Adipocyte (in vitro differentiated cells): ENCODE data around the gene GULP1.

ENCODE experiments used
- DNase-seq: peaks from one replicate; pipeline ENCODE4 v3.0.0-alpha.2; 2015; ENCODE audit warnings: low read depth
- H3K27me3 ChIP-seq: replicated peaks from 2 replicates; pipeline ENCODE4 v1.7.0; 2013; ENCODE audit warnings: mild to moderate bottlenecking, low read length, moderate library complexity; ENCODE audit not compliant: control insufficient read depth, insufficient read depth
- H3K36me3 ChIP-seq: 2 replicates; pipeline ENCODE4 v1.7.0; 2013; ENCODE audit warnings: low read length, mild to moderate bottlenecking, moderate library complexity; ENCODE audit not compliant: control insufficient read depth, insufficient read depth, severe bottlenecking
- H3K4me1 ChIP-seq: 2 replicates; pipeline ENCODE4 v1.7.0; 2013; ENCODE audit warnings: mild to moderate bottlenecking, low read length, moderate library complexity; ENCODE audit not compliant: control insufficient read depth, insufficient read depth
- H3K4me3 ChIP-seq: 2 replicates; pipeline ENCODE4 v1.7.0; 2013; ENCODE audit warnings: mild to moderate bottlenecking, low read length, moderate library complexity
- H3K9ac ChIP-seq: 2 replicates; pipeline ENCODE4 v1.7.0; 2013; ENCODE audit warnings: mild to moderate bottlenecking, low read length, moderate library complexity
- H3K9me3 ChIP-seq: 2 replicates; pipeline ENCODE4 v1.7.0; 2013; ENCODE audit warnings: mild to moderate bottlenecking, low read length, moderate library complexity; ENCODE audit not compliant: control insufficient read depth

The GULP1 gene

GRCh38 chr2:188406414-188406813 lies 114.7 kb downstream of the GULP1 start:
- Histone ChIP-seq H3K4me3 (no peak overlapping the region), H3K27me3 (no peaks in the 10 kb centered on the region), H3K36me3 (no peaks in the 10 kb centered on the region), H3K9ac (no peak overlapping the region), H3K4me1 (no peaks in the 10 kb centered on the region), H3K9me3 (peaks cover 10% of the 10 kb centered on the region)
- no peak for DNase-seq

GRCh38 chr2:188410504-188411235 lies 119.0 kb downstream of the GULP1 start:
- Histone ChIP-seq H3K36me3 (no peaks in the 10 kb centered on the region), H3K4me3 (no peak overlapping the region), H3K9me3 (peaks cover 10% of the 10 kb centered on the region), H3K4me1 (peaks cover 13% of the 10 kb centered on the region), H3K27me3 (no peaks in the 10 kb centered on the region), H3K9ac (no peak overlapping the region)
- DNase-seq = no peak

DNA sequence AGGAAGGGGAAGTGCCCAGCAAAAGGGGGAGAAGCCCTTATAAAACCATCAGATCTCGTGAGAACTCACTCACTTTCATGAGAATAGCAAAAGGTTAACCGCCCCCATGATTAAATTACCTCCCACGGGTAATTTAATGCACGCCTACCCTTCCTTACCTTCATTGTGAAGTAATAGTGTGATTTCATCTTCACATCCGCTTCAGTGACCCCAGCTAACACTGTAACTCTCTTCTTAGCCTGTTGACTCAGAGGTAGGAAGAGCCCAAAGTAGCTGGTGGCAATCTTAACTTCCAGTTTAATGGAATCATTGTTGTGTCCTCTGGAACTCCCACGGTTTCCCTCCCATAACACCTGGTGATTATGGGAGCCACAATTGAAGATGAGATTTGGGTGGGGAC lies 120.5 kb downstream of the GULP1 start:
- no peak overlapping the region for H3K9ac ChIP-seq
- H3K4me1 ChIP-seq = peaks cover 13% of the 10 kb centered on the region
- H3K27me3 ChIP-seq = no peaks in the 10 kb centered on the region
- peaks cover 3% of the 10 kb centered on the region for H3K9me3 ChIP-seq
- DNase-seq = no peak
- H3K36me3 ChIP-seq = no peaks in the 10 kb centered on the region
- H3K4me3 ChIP-seq = no peak overlapping the region

GRCh38 chr2:188414411-188414810 lies 122.7 kb downstream of the GULP1 start:
- peaks cover 13% of the 10 kb centered on the region for H3K4me1 ChIP-seq
- peak; percentile 71 for DNase-seq
- H3K9me3 ChIP-seq = no peaks in the 10 kb centered on the region
- H3K9ac ChIP-seq = no peak overlapping the region
- no peak overlapping the region for H3K4me3 ChIP-seq
- H3K27me3 ChIP-seq = no peaks in the 10 kb centered on the region
- no peaks in the 10 kb centered on the region for H3K36me3 ChIP-seq

- peak; percentile 55 for DNase-seq
- Histone ChIP-seq H3K9me3 (no peaks in the 10 kb centered on the region), H3K27me3 (no peaks in the 10 kb centered on the region), H3K4me3 (no peak overlapping the region), H3K4me1 (peaks cover 13% of the 10 kb centered on the region), H3K9ac (no peak overlapping the region), H3K36me3 (no peaks in the 10 kb centered on the region)
These were observed 123.4 kb downstream of the GULP1 start for GRCh38 chr2:188414869-188415753.

GRCh38 chr2:188415754-188416083 lies 124.0 kb downstream of the GULP1 start:
- no peaks in the 10 kb centered on the region for H3K9me3 ChIP-seq
- H3K4me3 ChIP-seq = no peak overlapping the region
- H3K9ac ChIP-seq = no peak overlapping the region
- no peaks in the 10 kb centered on the region for H3K36me3 ChIP-seq
- peak; percentile 7 for DNase-seq
- H3K27me3 ChIP-seq = no peaks in the 10 kb centered on the region
- H3K4me1 ChIP-seq = peaks cover 13% of the 10 kb centered on the region

DNA sequence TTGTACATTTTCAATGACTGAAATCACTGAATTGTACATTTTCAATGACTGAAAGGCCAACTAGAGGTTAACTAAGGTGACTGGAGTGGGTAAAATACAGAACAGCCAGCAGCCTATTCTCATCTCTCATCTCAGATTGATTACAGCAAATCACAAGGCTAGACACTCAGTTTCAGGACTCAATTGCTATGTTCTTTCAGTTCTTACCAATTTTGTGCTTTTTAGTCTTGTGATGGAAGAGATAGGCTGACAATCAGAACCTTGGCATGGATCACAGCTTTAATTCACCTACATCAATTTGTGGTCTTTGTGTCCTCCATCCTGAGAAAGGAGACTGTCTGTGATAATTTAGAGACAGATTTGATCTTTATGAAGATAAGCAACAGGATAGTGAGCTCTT lies 124.7 kb downstream of the GULP1 start:
- Histone ChIP-seq H3K27me3 (no peaks in the 10 kb centered on the region), H3K4me1 (peaks cover 13% of the 10 kb centered on the region), H3K4me3 (no peak overlapping the region), H3K36me3 (no peaks in the 10 kb centered on the region), H3K9me3 (no peaks in the 10 kb centered on the region), H3K9ac (no peak overlapping the region)
- no peak for DNase-seq

DNA sequence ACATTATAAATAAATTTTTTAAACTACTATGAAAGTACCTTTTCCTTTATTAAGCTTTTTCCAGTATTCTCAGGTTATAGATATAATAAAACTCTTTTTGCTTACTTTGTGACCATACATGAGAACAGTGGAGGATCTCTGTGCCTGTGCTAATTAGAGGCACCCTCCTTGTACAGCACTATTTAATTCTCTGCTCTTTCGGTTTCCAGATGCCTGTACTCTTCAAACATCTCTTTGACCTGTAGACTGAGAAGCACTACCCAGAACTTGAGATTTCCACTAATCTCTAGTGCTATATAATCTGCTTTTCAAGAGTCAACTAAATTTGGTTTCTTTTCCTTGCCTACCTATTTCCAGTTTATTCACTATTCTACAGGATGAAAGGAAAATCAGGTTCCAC lies 131.1 kb downstream of the GULP1 start:
- H3K36me3 ChIP-seq = no peaks in the 10 kb centered on the region

DNA sequence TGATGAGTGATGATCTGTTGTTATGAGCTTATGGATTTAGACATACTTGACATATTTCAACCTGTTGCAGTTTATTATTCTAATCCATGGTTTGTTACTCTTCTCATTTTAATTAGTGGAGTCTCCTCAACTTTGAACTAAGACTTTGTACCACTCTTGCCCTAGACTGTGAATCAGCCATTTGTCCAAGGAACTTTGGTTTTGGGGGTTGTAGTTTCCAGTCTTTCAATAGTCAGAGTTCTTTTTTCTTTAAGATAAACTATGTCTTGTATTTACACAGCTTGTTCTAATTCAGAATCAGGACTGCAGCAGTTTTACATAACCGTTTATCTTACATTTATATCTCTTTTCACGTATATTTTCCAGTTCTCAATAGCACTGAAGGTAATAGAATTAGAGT lies 133.6 kb downstream of the GULP1 start:
- peak; percentile 55 for DNase-seq
- Histone ChIP-seq H3K4me3 (no peak overlapping the region), H3K9ac (no peak overlapping the region), H3K36me3 (no peaks in the 10 kb centered on the region), H3K27me3 (no peaks in the 10 kb centered on the region), H3K4me1 (no peaks in the 10 kb centered on the region), H3K9me3 (no peaks in the 10 kb centered on the region)

More for the DNA sequence above, 131.1 kb downstream of the GULP1 start:
- no peak overlapping the region for H3K4me3 ChIP-seq
- no peak overlapping the region for H3K9ac ChIP-seq
- no peaks in the 10 kb centered on the region for H3K4me1 ChIP-seq
- H3K9me3 ChIP-seq = no peaks in the 10 kb centered on the region
- DNase-seq = no peak
- no peaks in the 10 kb centered on the region for H3K27me3 ChIP-seq

DNA sequence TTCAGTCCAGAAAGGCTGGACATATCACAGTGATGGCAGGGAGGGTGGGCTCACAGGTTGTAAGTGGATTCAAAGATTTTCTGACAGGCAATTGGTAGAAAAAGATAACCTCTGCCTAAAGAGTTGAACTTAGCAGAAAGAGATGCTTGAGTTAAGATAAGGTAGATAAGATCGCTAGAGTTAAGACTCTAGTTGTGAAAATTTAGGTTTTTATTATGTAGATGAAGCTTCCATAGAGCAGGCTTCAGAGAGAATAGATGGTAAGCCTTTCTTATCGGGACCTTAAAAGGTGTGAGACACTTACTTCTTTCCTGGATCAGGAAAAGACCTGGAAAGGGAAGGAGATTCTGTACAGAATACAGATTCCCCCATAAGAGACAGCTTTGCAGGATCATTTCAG lies 134.4 kb downstream of the GULP1 start:
- DNase-seq = no peak
- Histone ChIP-seq H3K9me3 (no peaks in the 10 kb centered on the region), H3K4me1 (no peaks in the 10 kb centered on the region), H3K9ac (no peak overlapping the region), H3K36me3 (no peaks in the 10 kb centered on the region), H3K4me3 (no peak overlapping the region), H3K27me3 (no peaks in the 10 kb centered on the region)

- H3K9me3 ChIP-seq = no peaks in the 10 kb centered on the region
- no peak overlapping the region for H3K9ac ChIP-seq
- no peaks in the 10 kb centered on the region for H3K4me1 ChIP-seq
- H3K36me3 ChIP-seq = no peaks in the 10 kb centered on the region
- no peaks in the 10 kb centered on the region for H3K27me3 ChIP-seq
- DNase-seq = no peak
- H3K4me3 ChIP-seq = no peak overlapping the region
These were observed 139.0 kb downstream of the GULP1 start for GRCh38 chr2:188430705-188431104.
